G401 (cell line): ENCODE measurements around the gene PLXNA4. TPM values are rescaled to one million over a fixed set of nuclear protein-coding genes. Genes with fewer than 3 reads are reported as not detected.

ENCODE experiments used
- DNase-seq: peaks from one replicate; pipeline ENCODE4 v3.0.0-alpha.2; 2015; ENCODE audit warnings: low spot score
- in situ Hi-C: cut with HindIII; loops from 2 replicates; pipeline ENCODE4 v1.10.0; 2016; ENCODE audit warnings: low sequenced_read_pairs, mixed read lengths
- total RNA-seq: library from RNA; depleted of rRNA; stranded (reverse); fragments of >200 nt; shearing (Covaris generic); gene quantifications from 2 replicates; pipeline ENCODE4 v1.2.3, GENCODE V29; 2014

PLXNA4 gene
- total RNA-seq, 1 experiment from 2014 or later = under 0.01 TPM

GRCh38 chr7:132545756-132546155 lies 30.5 kb downstream of the PLXNA4 start:
- in situ Hi-C loops = no loop called here
- no peak for DNase-seq

GRCh38 chr7:132544999-132545398 lies 31.3 kb downstream of the PLXNA4 start:
- no peak for DNase-seq
- in situ Hi-C loops = no loop called here

GRCh38 chr7:132544025-132544424 lies 32.2 kb downstream of the PLXNA4 start:
- no peak for DNase-seq
- in situ Hi-C loops = no loop called here

- no peak for DNase-seq
- in situ Hi-C loops = no loop called here
These were observed 33.4 kb downstream of the PLXNA4 start for GRCh38 chr7:132542895-132543294.

GRCh38 chr7:132541656-132542055 lies 34.6 kb downstream of the PLXNA4 start:
- in situ Hi-C loops = no loop called here
- DNase-seq = no peak

- in situ Hi-C loops = no loop called here
- no peak for DNase-seq
These were observed 38.7 kb downstream of the PLXNA4 start for GRCh38 chr7:132537456-132538145.

GRCh38 chr7:132536654-132537395 lies 39.4 kb downstream of the PLXNA4 start:
- no peak for DNase-seq
- in situ Hi-C loops = no loop called here

GRCh38 chr7:132533916-132534315 lies 42.4 kb downstream of the PLXNA4 start:
- no peak for DNase-seq
- in situ Hi-C loops = no loop called here

- in situ Hi-C loops = no loop called here
- no peak for DNase-seq
These were observed 44.0 kb downstream of the PLXNA4 start for GRCh38 chr7:132532281-132532680.

- no peak for DNase-seq
- in situ Hi-C loops = no loop called here
These were observed 44.7 kb downstream of the PLXNA4 start for GRCh38 chr7:132531562-132531961.

- no peak for DNase-seq
- in situ Hi-C loops = no loop called here
These were observed 47.6 kb downstream of the PLXNA4 start for GRCh38 chr7:132528695-132529094.

- DNase-seq = no peak
- in situ Hi-C loops = no loop called here
These were observed 48.5 kb downstream of the PLXNA4 start for GRCh38 chr7:132527467-132528410.

- in situ Hi-C loops = no loop called here
- no peak for DNase-seq
These were observed 50.0 kb downstream of the PLXNA4 start for GRCh38 chr7:132526111-132526740.

GRCh38 chr7:132521423-132521822 lies 54.8 kb downstream of the PLXNA4 start:
- in situ Hi-C loops = no loop called here

GRCh38 chr7:132520591-132521280 lies 55.5 kb downstream of the PLXNA4 start:
- in situ Hi-C loops = no loop called here
- no peak for DNase-seq

More at GRCh38 chr7:132521423-132521822, 54.8 kb downstream of the PLXNA4 start:
- no peak for DNase-seq

- no peak for DNase-seq
- in situ Hi-C loops = no loop called here
These were observed 56.3 kb downstream of the PLXNA4 start for GRCh38 chr7:132519936-132520335.

GRCh38 chr7:132518839-132519173 lies 57.5 kb downstream of the PLXNA4 start:
- DNase-seq = no peak
- in situ Hi-C loops = no loop called here

- DNase-seq = no peak
- in situ Hi-C loops = no loop called here
These were observed 58.0 kb downstream of the PLXNA4 start for GRCh38 chr7:132518102-132518838.
